Tongue (tissue), 2 donors: Measurements from ENCODE around the gene MCM3AP. TPM values are rescaled to one million over a fixed set of nuclear protein-coding genes. Genes with fewer than 3 reads are reported as not detected.

ENCODE experiments used
- DNase-seq: peaks from one replicate; pipeline ENCODE4 v3.0.0-alpha.2; 2015
- total RNA-seq: library from RNA; depleted of rRNA; stranded (reverse); fragments of >200 nt; gene quantifications from one replicate; pipeline ENCODE4 v1.2.3, GENCODE V29; 2014

MCM3AP gene
- total RNA-seq, 1 donor from 2014 or later = 89.7 TPM

- no peak for DNase-seq
Measured at GRCh38 chr21:46216132-46216747, 69.2 kb downstream of the MCM3AP start.

GRCh38 chr21:46215436-46216131, 69.8 kb downstream of the MCM3AP start:
- DNase-seq = no peak

- DNase-seq = no peak
Measured at GRCh38 chr21:46214478-46215340, 70.7 kb downstream of the MCM3AP start.

DNA sequence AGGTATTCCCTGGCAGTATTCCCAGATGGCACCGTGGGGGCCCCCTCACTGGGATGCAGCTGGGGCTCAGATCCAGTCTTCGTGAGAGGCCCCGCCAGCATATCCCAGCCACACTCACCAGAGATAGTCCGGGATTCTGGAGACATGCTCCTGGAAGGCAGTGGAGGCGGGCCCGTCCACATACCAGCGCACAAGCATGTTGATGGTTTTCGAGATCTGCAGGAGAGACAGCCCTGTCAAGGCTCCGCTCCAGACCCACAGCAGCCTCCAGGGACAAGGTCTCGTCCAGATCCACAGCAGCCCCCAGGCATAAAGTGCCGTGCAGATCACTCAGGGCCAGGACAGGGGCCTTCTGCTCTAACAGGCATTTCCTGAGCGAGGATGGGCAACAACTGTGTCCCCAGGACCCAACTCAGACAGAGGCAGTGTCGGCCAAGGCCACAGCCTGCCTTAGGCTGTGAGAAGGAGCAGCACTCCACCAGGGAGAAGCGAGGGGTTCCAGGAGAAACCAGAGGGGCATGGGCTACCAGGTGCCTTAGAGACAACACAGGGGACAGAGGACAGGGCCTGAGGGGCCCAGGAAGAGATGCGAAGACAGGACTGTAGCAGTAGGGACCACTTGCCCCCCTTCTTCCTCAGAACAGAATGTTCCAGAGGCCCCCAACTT, 71.7 kb downstream of the MCM3AP start:
- DNase-seq = no peak

GRCh38 chr21:46212721-46213484, 72.5 kb downstream of the MCM3AP start:
- DNase-seq = no peak

DNA sequence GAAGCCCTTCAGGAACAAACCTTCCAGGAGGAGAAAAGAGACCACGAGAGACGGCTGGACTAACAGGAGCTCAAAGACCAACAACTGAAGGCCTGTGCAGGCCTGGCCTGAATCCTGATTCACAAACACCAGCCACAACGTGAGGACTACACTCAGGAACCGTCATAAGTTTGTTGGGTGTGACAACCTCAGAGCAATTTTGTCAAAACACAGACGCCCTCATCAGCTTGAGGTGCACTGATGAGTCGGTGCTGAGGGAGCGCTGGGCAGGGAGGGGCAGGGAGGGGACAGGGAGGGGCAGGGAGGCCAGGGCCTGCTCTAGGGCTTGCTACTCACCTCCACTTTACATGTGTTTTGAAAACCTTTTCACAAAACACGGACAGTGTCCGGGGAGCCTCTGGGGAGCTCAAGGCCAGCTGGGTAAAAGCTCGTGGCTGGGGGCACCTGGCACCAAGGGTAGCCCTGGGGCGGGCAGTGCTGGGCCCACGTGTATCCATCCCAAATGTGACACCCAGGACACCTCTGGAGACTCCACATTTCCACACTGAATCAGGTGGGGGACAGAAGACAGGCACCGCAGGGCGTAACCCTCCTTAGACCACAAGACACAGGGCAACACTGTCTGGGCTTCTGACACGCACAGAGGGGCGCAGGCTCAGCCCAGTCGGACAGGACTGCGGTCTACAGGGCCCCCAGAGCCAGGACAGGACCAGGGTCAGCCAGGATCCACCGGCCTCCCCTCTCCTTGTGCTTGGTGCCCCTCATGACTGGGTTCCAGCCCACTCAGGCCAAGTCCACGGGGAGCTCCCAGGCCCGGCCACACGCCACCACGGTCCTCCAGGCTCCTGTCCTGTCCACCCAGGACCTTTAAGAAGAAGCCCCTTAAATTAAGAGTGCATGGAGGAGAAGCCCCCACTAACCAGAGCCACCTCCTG, 73.4 kb downstream of the MCM3AP start:
- DNase-seq = no peak

GRCh38 chr21:46211376-46211775, 74.0 kb downstream of the MCM3AP start:
- DNase-seq = no peak

- no peak for DNase-seq
Measured at GRCh38 chr21:46210378-46211136, 74.9 kb downstream of the MCM3AP start.

DNA sequence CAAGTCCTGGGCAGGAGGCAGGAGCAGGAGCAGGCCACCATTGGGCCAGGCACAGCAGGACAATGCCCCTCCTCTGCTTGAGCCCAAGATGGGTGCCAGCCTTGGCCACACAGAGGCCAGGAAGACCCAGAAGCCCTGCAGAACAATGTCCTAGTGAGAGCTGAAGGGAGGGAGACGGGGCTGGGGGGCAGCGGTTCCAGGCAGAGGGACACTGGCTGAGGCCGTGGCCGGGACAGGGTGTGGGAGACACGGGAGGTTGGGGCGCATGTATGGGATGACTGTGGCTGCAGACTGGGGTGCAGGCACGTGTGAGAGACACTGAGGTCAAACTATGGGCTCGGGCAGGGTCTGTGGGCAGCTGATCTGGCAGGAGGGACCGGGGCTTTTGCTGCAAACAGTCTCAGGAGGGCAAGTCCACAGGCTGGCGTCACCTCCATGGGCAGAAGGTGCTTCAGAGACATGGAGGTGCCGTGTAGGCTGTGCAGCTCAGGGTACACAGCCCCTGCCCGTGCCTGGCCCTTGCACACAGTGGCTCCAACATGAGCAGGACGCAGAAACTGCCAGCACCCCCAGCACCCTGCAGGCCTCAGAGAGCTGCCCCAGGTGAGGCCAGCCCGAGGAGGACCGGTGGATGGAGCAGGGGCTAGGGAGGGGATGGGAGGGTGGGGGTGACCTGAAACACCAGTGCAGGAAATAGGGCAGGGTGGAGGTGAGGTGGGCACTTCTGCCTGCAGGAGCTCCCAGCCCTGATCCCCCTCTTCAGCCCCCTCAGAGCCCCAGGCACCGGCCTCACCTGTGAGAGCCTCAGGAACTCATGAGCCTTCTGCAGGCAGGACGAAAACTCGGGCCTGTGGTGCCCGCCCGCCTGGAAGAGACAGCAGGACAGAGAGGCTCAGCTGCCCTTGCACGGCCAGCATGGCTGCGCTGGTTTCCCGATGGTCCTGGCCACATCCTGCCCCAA, 76.4 kb downstream of the MCM3AP start:
- no peak for DNase-seq

DNA sequence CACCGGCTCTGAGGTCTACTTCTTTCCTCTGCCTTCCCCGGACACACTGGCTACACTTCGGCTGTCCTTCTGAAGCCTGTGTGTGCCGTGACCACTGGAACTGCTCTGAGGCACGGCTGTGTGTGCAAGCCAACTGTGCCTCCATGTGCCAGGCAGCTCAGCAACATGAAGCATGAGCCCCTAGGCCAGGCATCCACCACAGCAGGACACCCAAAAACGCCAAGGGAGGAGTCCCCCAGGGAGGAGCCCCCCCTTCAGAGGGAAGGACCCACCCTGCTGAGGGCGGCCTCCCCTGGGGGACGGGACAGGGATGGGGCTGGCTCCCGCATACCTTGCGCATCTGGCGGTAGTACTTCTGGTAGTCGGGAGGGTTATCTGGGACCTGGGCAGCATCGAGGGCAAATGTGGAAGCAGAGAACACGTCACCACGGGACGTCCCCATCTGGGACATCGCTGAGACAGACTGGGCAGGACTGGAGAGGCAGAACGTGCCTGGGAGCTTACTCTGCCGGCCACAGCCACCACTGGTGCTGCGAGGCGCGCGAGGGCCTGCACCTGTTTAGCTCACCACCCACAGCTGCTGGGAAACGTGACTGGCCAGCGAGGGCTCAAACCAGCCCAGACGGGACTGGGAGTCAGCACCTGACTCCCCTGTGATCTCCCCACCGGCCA, 77.4 kb downstream of the MCM3AP start:
- DNase-seq = no peak

DNA sequence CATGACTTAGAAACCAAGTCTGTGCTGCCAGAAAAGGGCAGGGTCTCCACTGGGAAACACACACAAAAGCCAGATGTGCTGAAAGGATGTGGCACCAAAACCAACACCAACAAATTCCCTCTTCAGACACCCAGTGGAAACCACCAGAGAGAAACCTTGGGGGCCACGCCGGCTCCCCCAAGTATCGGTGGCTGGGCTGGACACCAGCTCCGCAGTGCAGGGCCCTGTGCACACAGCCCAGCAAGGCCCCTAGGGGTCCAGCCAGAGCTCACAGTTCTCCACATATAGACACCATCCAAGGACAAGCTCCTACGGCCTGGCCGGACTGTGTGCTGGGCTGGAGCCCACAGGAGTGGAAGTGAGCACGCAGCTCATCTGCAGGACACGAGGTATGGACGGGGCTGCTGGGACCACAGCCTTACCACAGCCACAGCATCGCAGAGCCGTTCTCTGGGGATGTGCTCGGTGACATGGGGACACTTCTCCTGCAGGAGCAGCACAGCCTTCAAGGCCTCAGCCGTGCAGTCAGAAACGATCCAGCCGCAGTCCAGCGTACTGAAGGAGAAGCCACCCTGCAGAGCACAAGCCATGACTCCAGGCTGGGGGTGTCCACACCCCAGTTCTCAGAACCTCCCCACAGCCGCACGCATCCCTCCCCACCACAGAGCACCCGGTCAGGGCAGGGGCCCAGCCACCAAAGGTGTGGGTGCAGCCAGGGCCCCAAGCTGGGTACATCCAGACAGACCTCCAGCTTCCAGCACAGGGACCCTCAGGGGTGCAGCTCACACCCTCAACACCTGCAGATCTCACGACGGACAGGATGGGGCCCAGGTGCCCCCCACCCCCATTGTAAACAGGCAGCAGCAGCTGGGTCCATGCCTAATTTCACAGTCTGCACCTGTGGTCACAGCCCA, 78.1 kb downstream of the MCM3AP start:
- no peak for DNase-seq

DNA sequence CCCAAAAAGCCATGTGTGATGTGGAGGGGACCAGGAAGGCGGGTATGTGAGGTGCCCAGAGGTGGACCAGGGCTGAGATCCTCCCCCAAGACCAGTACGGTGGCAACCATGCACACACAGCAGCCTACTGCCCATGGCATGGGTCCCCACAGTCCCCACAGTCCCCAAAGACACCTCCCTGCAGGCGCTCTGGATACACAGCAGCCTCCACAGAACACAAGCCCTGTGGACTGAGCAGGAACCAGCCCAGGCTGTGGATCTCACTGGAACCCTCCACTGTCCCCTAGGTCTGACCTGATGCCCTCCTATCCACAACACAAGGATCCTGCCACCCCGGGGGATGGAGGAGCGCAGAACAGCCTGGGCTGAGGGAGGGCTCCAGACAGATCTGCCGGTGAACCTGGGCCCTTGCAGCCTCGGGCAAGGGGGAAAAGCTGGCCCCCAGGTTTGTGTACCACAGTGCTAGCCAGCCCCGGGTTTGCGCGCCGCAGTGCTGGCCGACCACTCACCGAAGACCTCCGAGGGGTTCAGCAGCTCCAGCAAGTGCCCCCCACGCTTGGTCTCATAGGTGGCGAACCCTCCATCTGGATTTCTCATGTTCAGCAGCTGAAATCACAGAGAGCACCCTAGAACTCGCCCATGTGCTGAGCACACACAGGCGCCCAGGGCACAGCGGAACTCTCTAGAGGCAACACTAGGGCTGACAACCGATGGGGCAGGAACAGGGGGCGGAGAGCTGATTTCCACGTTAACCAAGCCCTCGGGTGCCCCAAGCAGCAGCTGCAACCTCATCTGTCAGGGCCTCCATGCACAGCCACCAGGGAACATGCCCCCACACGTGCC, 79.0 kb downstream of the MCM3AP start:
- DNase-seq = no peak

DNA sequence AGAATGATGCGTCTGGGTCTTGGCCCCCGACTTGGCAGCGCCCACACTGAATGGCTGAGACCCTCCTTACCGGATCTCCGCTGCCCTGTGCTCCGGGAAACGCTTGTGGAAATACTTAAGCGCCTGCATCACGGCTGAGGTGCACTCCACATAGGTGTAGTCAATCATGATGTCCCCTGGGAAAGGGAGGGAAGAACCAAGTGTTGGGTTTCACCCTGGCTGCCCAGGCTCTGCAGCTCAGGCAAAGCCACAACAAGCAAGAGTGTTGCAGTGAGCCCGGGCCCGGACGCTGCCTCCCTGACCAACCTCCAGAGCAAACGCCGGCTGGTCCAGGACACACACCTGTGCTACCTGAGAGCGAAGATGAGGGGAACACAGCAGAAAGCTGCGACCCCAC, 79.6 kb downstream of the MCM3AP start:
- no peak for DNase-seq

DNA sequence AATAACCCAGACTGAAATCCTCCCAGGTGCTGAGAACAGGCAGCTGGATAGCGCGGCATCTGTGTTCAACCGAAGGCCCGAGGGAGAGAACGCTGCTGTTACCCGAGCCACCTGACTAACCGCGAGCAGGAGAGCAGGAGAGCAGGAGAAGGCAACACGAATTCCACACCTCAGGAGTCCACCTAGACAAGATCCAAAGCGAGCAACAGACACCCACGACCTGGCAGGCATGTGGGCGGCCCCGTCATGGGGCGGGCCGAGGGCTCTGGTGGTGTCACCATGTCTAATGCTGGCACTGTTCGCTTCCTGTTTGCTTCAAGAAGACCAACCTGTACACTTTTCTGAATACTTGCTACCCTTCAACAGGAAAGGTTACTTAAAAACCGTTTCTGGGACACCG, 80.2 kb downstream of the MCM3AP start:
- no peak for DNase-seq

- no peak for DNase-seq
Measured at GRCh38 chr21:46203203-46203600, 82.2 kb downstream of the MCM3AP start.

- no peak for DNase-seq
Measured at GRCh38 chr21:46202592-46203202, 82.7 kb downstream of the MCM3AP start.
